GM19238 (cell line): ENCODE data around the gene ROCK2.
"Not testable (repeated sequence)": the region's sequence is repeated elsewhere in the genome, so short reads cannot be mapped to it uniquely, and the experiment has no call there.

Source experiments
- DNase-seq: peaks from one replicate; pipeline ENCODE4 v3.0.0; 2011; ENCODE audit warnings: low spot score; ENCODE audit not compliant: insufficient read length

The ROCK2 gene

DNA sequence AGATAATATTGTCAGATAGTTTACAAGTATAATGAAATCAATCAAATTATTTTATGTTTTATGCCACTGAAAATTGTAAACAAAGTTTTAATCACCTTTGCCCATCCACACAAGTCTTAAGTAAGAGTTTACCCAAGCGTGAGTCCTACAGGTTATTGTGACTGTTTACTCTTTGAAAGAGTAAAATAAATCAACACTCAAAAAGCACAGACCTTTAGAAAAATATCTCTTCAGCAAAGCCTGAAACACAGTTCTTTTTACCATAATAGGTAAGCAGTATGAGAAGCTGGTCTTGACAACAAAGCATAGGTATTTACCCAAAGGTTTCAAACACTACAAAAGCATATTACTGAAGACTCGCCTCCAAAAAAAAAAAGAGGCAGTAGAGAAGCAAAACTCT, 3.7 kb downstream of the ROCK2 start:
- DNase-seq, result no peak

DNA sequence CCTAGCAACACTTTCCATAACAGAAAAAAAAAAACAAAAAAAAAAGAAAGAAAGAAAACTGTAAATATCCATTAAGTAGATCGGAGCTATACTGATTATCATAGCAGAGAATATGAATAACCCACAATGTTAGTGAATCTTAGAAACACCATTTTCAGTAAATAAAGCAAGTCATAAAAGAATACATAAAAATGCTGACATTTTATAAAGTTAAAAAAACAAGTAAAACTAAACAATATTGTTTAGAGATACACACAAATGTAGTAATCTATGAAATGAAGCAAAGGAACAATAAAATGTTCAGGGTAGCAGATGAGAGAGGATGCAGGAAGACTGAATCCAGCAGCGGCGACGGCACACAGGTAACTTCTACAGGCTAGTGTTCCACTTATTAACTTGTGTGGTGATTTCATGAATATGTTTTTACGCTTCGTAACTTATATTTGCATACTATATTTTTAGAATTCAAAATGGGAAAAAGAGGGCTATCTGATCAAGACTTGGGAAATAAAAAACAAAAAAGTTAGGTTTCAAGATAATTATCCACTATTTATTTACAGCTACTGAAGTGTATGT, 4.8 kb downstream of the ROCK2 start:
- DNase-seq, result no peak

DNA sequence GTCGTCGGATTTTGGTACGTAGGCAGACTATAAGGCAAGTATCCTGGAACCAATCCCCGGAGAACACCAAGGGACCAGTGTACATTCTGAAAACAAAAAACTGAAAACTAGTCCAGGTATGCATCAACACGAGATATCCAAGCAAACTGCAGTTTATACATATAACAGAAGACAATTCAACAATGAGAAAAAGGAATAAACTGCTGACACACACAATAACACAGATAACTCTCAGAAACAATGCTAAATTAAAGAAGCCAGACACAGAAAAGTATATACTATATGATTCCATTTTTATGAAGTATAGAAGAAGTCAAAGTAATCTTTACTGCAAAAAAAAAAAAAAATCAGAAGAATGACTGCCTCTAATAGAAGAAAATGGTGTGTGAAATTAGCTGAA, 5.9 kb downstream of the ROCK2 start:
- no peak for DNase-seq

DNA sequence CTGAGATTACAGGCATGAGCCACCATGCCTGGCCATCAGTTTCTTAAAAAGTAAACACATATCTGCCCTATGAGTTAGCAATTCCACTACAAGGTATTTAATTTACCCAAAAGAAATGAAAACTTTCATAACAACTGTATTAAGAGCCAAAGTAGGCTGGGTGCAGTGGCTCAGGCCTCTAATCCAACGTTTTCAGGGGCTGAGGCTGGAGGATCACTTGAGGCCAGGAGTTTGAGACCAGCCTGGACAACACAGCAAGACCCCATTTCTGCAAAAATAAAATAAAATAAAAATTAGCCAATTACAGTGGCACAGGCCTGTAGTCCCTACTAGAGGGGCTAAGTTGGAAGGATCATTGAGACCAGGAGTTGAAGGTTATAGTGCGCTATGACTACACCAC, 6.5 kb downstream of the ROCK2 start:
- DNase-seq, result no peak

DNA sequence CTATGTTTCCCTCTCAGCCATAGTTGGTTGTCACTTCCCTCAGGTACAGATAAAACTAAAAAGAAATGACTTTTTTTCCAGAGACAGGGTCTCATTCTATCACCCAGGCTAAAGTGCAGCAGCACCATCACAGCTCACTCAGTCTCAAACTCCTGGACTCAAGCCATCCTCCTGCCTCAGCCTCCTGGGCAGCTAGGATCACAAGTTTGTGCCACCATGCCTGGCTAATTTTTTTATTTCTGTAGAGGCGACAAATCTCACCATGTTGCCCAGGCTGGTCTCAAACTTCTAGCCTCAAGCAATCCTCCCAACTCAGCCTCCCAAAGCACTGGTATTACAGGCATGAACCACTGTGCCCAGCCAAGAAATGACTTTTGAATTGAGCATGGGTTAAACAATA, 8.2 kb downstream of the ROCK2 start:
- DNase-seq, result no peak

DNA sequence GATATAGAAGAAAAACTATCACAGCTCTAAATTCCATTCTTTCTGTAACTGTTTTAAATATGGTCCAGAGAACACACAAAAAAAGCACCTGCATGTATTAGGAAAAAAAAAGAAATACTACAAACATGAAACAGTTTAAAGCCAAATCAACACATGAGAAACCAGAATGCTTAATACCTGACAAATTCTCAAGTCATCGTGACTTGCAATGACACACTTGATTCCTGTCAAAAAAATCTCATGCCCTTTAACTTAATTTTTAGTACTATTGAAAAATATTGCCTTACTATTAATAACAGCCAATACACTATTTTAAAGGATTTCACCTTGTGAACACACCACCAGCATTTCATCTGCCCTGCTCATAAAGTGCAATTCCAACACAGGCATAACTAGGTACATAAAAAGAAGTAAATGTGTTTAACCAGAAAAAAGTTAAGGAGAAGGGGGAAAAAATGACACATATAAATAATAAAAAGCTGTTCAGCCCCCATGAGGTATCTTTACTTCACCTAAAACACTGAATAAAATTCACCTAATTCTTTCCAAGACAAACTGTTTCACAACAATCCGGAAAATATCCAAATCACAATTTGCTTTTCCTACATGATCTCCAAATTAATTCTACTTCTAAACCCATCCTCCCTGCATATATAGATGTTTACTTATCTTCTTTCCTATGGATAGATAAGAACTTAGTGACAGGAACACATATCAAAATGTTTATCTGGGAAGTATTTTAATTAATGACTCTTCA, 10.8 kb downstream of the ROCK2 start:
- DNase-seq, result no peak

DNA sequence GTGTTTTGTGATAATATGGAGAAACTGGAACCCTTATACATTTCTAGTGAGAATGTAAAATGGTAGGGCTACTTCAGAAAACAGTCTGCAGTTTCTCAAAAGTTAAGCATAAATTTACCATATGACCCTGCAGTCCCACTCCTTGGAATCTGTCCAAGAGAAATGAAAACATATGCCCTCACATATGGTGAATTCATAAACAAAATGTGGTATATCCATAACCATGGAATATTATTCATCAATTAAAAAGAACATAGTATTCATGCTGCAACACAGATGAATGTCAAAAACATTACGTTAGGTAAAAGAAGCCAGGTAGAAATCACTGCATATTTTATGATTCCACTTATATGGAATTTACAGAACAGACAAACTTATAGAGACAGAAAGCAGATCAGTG, 11.8 kb downstream of the ROCK2 start:
- no peak for DNase-seq

DNA sequence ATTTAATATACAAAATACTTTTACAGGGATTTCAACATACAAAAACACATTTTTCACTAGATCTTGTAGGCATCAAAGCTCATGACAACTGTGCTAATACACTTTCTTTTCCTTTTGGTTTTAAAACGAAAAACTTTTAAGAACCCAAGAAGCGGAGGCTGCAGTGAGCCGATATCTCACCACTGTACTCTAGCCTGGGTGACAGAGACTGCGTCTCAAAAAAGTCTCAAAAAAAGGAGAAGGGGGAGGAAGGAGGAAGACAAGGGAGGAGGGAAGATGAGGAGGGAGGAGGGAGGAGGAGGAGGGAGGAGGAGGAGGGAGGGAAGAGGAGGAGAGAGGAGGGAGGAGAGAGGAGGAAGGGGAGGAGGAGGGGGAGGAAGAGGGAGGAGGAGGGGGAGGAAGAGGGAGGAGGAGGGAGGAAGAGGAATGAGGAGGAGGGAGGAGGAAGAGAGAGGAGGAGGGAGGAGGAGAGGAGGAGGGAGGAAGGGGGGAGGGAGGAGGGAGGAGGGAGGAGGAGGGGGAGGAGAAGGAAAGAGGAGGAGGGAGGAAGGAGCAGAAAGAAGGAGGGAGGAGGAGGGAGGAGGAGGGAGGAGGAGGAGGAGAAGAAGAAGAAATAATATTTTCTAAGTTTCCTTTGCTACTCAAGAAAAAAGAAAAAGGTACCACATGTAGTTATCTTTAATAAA, 13.8 kb downstream of the ROCK2 start:
- DNase-seq, result no peak

DNA sequence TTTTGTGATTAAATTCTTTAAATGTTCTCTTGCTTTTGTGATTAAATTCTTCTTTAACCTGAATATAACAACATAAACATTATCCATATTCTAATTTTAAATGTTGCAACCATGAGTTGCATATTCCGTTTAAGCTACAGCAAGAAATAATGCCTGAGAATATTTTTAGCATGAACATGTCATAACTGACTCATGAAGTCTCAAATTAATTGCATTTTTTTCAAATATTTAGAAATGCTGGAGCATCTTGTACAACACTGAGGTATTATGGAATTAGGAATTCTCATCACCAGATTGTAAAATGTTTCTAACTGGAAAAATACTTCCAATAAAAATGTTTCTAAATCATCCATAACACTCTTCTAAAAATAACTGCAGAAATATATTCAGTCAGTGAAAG, 14.7 kb downstream of the ROCK2 start:
- no peak for DNase-seq

DNA sequence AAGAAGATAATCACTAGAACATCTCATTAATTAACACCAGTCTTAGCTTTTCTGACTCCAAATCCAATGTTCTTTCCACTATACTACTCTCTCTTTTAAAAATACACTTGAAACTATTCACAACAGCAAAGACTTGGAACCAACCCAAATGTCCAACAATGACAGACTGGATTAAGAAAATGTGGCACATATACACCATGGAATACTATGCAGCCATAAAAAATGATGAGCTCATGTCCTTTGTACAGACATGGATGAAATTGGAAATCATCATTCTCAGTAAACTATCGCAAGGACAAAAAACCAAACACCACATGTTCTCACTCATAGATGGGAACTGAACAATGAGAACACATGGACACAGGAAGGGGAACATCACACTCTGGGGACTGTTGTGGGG, 15.9 kb downstream of the ROCK2 start:
- not testable (repeated sequence) for DNase-seq

DNA sequence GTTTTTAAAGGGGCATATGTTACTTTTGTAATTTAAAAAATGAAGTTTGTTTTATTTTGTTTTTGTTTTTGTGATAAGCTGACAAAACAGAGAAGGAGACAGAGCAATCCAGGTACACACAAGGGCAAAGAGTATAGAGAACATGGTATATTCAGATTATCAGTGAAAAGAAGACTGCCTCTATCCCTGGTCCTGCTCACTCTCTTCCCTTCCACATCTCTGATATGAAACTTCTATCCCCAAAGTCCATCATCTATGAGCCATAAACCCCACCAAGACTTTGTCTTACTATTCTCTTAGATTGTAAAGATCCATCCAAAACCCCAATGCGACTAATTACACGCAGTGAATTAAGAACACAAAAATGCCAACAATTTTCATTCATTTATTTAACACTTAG, 16.6 kb downstream of the ROCK2 start:
- no peak for DNase-seq

DNA sequence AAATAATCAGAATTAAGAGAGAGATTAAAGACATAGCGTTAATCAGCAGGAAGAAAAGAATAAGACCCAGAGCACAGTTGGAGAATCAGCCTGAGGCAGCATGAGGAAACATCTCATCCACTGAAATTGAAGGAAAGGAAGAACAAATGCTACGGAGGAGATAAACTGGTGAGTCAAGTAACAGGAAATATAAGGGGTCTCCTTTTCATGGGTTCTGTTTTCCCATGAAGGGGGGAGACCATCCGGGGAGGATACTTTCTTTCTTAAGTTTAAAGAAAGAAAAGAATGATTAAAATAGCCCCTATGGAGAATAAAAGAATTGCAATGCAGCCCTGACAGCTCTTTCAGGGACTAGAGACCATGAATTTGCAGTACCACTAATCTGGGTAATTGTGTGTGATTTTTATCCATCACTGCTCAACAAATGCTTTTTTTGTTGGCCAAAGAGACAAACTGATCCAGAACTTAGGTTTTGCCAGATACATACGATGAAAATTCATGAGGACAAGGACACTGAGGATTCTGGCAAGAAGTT, 17.7 kb downstream of the ROCK2 start:
- no peak for DNase-seq

DNA sequence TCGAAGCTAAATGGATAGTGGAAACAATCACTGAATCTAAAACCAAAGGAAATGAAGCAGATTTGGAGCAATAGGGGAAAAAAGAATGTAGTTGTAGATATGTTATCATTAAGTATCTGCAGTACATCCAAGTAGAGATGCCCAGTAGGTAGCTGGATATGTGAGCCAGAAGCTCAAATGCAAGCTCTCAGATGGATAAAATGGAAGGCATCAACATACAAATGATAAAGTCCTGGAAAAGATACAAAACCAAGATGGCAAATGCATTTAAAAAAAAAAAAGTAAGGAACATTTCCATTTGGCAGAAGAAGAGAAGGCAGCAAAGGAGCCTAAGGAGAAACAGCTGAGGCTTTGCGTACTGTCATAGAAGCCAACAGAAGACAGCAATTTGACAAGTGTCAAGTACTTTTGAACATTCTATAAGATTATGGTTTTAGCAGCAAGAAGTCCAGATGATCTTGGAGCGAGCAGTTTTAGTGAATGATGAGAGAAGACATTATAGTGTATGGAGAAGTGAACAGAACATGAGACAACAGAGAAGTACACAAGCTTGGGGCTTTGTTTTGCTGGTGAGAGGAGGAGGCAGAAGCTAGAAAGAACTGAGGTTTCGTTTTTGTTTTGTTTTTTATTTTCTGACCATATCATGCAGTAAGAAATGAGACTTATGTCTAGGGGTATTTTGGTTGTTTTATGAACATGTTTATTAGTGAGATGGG, 18.3 kb downstream of the ROCK2 start:
- no peak for DNase-seq

DNA sequence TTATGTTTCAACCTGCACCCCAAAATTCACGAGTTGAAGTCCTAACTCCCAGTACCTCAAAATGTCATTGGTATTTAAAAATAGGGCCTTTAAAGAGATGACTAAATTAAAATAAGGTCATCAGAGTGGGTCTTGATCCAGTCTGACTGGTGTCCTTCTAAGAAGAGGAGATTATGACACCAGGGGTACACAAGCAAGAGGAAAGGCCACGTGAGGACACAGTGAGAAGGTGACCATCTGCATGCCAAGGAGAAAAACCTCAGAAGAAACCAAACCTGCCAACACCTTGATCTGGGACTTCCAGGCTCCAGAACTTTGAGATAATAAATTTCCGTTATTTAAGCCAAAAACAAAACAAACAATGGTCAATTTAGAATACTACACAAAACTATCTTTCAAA, 22.6 kb downstream of the ROCK2 start:
- no peak for DNase-seq

DNA sequence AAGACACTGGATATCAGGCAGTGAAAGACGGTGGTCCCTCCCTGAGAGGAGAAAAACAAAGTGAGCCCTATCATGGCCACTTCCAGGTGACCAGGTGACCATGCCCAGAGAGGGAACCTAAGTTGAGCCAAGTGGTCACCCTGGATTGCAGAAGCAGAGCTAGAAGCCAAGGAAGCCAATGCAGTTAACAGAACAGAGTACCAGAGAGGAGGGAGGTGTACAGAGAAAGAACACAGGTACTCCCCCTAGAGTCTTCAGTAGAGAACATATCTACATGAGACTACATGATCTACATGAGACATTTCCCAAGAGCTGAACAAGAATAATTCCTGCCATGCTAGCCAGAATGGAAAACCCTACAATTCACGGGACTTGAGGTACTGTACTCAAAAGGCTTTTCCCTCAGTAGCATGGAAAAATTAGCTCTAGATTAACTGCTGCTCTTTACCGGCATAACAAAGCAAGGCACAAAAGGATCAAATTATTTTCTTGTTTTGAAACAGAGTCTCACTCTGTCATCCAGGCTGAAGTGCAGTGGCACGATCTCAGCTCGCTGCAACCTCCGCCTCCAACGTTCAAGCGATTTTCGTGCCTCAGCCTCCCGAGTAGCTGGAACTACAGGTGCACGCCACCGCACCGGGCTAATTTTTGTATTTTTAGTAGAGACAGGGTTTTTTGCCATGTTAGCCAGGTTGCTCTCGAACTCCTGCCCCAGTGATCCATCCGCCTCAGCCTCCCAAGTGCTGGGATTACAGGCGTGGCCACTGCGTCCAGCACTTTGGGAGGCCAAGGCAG, 23.5 kb downstream of the ROCK2 start:
- DNase-seq, result no peak

DNA sequence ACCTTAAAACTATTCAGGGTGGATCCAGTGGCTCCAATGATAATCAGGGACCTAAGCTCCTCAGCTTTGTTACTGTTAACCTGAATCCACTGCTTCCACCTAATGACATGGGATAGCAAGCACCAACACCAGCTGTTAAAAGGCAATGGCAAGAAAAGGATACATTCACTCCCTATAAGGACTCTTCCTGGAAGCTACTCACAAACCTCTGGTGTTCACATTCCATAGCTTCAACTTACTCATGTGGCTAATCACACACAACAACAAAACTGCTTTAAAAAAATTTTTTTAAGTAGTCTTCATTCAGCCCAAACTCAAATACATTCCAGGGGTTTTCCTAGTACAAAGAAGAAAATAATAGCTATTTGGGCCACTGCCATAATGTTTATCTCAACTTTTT, 24.5 kb downstream of the ROCK2 start:
- no peak for DNase-seq

DNA sequence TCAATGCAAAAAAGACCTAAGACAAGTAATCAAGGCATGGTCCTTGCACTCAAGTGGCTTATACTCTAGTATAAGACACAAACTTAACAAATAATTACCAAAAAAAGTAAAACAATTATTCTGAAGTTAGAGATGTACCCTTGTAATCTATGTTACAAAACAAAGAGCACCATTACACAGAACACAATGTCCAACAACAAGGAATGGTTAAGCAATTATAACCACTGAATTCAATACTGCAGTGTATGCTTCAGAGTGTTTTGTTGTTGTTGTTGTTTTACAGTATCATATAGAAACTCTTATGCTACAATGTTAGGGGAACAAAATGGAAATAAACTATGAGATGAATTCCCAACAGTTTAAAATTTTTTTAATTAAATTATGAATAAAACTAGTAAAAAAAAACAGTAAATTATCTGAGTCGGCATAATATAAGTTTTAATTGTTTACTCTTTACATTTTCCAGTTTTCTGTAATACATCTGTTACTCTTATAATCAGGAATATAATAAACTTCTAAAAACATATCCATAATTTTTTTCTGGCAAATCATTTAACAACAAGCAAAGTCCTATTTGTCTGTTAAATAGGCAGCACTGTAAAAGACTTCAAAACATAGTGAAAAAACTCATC, 29.2 kb downstream of the ROCK2 start:
- DNase-seq, result no peak

DNA sequence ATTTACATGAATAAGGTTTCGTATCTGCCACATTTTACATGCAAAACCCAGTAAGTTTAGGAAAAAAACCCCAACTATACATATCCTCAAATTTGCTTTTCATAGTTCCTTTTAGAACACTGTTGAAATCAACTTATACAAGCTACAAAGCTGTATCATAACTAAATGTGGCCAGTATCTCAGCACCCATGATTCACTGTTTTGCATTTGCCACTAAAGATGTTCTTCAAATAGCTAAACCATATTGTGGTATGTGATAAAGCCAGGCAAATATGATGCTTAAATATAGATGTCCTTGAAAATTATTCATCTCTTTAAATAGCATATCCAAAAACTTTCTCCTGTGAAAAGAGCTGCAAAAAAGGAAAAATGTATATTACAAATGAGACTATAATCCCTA, 29.9 kb downstream of the ROCK2 start:
- DNase-seq, result no peak

DNA sequence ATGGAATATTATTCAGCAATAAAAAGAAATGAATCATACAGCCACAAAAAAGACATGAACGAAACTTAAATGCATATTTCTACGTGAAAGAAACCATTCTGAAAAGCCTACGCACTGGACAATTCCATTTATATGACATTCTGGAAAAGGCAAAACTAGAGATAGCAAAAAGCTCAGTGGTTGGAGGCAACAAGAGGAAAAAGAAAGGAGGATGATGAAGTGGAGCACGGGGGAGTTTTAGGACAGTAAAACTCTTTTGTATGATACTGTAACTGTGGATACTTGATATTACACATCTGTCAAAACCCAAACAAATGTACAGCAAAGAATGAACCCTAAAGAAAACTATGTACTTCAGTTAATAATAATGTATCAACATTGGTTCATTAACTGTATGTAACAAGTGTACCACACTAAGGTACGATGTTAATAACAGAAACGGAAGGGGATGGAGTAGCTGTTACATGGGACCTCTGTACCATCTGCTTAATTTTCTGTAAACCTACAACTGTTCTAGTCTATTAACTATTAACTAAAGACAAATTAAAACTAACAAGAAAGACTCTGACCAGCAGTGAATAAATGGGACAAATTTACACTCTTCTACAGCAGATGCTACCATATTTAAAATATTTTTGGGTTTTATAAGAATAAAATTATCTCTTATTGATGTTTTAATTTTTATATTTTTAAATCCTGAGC, 31.5 kb downstream of the ROCK2 start:
- DNase-seq, result no peak

DNA sequence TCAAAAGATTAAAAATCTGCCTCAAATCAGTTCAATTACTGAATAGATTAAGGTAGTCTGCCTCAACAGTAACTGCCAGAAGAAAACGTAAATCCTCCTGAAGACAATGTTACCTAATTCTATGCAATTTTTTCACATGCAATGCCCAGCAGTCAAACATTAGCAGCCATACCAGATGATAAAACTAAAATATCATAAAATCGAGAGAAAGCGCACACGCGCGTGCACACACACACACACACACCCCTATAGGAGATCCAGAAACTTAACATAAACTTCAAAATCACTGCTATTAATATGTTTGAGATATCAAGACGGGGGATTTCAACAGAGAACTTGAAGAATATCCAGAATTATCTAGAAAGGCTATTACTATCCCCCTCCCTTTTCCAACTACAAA, 32.9 kb downstream of the ROCK2 start:
- no peak for DNase-seq
